22Rv1 (cell line): ENCODE data around the gene ATOH8.
"Not testable (repeated sequence)": the region's sequence is repeated elsewhere in the genome, so short reads cannot be mapped to it uniquely, and the experiment has no call there.

Experiments used
- ZFX ChIP-seq: fragments of 450-650 bp; IDR thresholded peaks from 2 replicates; pipeline ENCODE4 v1.6.1; 2017; ENCODE audit warnings: antibody characterized with exemption, borderline replicate concordance
- TF ChIP-seq, protein P1 (sequence below): fragments of 450-650 bp; IDR thresholded peaks from 2 replicates; pipeline ENCODE4 v1.5.1; 2017; ENCODE audit warnings: mild to moderate bottlenecking

DNA sequence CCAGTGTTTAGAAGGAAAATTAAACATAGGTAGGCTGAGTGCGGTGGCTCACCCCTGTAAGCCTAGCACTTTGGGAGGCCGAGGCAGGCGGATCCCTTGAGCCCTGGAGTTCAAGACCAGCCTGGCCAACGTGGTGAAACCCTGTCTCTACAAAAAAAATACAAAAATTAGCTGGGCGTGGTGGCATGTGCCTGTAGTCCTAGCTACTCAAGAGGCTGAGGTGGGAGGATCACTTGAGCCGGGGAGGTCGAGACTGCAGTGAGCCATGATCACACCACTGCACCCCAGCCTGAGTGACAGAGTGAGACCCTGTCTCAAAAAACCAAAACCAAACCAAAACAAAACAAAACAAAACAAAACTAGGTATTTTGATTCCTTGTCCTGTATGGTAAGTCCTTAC lies 39.4 kb upstream of the ATOH8 start:
- TF ChIP-seq, protein P1, sequence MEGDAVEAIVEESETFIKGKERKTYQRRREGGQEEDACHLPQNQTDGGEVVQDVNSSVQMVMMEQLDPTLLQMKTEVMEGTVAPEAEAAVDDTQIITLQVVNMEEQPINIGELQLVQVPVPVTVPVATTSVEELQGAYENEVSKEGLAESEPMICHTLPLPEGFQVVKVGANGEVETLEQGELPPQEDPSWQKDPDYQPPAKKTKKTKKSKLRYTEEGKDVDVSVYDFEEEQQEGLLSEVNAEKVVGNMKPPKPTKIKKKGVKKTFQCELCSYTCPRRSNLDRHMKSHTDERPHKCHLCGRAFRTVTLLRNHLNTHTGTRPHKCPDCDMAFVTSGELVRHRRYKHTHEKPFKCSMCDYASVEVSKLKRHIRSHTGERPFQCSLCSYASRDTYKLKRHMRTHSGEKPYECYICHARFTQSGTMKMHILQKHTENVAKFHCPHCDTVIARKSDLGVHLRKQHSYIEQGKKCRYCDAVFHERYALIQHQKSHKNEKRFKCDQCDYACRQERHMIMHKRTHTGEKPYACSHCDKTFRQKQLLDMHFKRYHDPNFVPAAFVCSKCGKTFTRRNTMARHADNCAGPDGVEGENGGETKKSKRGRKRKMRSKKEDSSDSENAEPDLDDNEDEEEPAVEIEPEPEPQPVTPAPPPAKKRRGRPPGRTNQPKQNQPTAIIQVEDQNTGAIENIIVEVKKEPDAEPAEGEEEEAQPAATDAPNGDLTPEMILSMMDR, result not testable (repeated sequence)
- TF ChIP-seq ZFX, result not testable (repeated sequence)
